ENCODE measurements around the gene BRD3.

DNA sequence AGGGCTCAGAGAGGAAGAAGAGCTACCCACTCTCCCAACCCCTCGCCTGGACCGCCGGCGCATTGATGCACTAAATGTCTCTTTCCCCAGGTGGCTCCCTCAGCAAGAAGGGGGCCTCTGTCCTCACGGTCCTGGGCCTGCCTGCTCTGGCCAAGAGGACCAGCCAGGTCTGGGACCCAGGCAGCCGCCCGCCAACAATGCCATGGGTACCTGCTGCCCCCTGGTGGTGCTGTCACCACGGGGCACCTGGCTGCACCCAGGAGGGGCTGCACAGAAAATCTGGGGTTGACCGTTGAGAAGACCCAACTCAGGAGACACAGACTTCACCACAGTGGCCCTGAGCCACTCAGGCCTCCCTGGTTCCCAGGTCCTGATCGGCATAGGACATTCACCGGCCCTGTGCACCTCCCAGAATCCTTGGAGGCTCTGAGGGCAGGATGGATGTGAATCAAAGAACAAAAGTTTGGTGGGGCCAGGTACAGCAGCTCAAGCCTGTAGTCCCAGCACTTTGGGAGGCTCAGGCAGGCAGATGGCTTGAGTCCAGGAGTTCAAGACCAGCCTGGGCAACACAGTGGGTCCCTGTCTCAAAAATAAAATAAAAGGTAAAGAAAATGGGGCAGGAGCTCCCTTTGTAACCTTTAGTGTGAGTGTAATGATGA lies 73.3 kb downstream of the BRD3 start:
- TF ChIP-seq, protein P1, sequence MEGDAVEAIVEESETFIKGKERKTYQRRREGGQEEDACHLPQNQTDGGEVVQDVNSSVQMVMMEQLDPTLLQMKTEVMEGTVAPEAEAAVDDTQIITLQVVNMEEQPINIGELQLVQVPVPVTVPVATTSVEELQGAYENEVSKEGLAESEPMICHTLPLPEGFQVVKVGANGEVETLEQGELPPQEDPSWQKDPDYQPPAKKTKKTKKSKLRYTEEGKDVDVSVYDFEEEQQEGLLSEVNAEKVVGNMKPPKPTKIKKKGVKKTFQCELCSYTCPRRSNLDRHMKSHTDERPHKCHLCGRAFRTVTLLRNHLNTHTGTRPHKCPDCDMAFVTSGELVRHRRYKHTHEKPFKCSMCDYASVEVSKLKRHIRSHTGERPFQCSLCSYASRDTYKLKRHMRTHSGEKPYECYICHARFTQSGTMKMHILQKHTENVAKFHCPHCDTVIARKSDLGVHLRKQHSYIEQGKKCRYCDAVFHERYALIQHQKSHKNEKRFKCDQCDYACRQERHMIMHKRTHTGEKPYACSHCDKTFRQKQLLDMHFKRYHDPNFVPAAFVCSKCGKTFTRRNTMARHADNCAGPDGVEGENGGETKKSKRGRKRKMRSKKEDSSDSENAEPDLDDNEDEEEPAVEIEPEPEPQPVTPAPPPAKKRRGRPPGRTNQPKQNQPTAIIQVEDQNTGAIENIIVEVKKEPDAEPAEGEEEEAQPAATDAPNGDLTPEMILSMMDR (IDR thresholded peaks at IDR 0.05) = peak; percentile 89 to 91
- no peak for TF ChIP-seq POLR2A (IDR thresholded peaks at IDR 0.05)
- TF ChIP-seq POLR2AphosphoS5 (IDR thresholded peaks at IDR 0.05) = no peak
